ENCODE results near the gene KCNQ5.

DNA sequence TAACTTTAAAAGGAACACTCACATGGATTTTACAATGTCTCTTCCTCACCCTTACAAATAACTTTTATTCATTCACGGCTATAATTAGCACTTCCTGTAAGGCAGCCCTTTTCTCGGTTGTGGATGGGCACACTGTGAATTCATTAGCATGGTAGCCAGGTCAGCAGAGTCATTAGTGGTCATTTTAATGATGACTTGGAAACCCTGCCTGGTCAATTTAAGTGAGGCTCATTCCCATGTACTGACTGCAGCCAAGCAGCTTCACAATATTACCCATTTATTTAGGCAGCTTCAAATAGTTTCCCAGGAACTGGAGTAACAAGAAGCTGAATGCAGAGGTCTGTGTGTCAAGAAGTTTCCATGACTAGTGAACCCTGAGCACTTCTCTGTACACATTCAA is 354.6 kb downstream of the KCNQ5 start:
- TF ChIP-seq, protein P1, sequence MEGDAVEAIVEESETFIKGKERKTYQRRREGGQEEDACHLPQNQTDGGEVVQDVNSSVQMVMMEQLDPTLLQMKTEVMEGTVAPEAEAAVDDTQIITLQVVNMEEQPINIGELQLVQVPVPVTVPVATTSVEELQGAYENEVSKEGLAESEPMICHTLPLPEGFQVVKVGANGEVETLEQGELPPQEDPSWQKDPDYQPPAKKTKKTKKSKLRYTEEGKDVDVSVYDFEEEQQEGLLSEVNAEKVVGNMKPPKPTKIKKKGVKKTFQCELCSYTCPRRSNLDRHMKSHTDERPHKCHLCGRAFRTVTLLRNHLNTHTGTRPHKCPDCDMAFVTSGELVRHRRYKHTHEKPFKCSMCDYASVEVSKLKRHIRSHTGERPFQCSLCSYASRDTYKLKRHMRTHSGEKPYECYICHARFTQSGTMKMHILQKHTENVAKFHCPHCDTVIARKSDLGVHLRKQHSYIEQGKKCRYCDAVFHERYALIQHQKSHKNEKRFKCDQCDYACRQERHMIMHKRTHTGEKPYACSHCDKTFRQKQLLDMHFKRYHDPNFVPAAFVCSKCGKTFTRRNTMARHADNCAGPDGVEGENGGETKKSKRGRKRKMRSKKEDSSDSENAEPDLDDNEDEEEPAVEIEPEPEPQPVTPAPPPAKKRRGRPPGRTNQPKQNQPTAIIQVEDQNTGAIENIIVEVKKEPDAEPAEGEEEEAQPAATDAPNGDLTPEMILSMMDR (IDR thresholded peaks at IDR 0.05), result no peak
- TF ChIP-seq EP300 (IDR thresholded peaks at IDR 0.05) (no peak), POLR2A (IDR thresholded peaks at IDR 0.05) (no peak), POLR2AphosphoS5 (IDR thresholded peaks at IDR 0.05) (no peak)

Measured in suprapubic skin (tissue), 4 donors.